ENCODE data around the gene KLHL34.

The KLHL34 gene

GRCh38 chrX:21655901-21656586 lies 2.1 kb downstream of the KLHL34 start:
- no peak overlapping the region for H3K4me3 ChIP-seq (ENCODE audit: low read length)
- H3K36me3 ChIP-seq (ENCODE audit: insufficient read depth, low read length): no peaks in the 10 kb centered on the region
- WGBS: 97% methylated on average over 76 of the region's 76 CpGs
- H3K27me3 ChIP-seq (ENCODE audit: insufficient read depth, low read length): 0 out of 2 replicates have a peak, but pooled peaks cover 3% of the 10 kb centered on the region
- no peak overlapping the region for H3K27ac ChIP-seq (ENCODE audit: low read depth, low read length)
- no peak overlapping the region for H3K9ac ChIP-seq (ENCODE audit: low read depth, low read length)
- H3K9me3 ChIP-seq (ENCODE audit: insufficient read depth, low read depth, low read length): no peaks in the 10 kb centered on the region
- no peaks in the 10 kb centered on the region for H3K4me1 ChIP-seq (ENCODE audit: insufficient read depth, low read length)

- no peaks in the 10 kb centered on the region for H3K4me1 ChIP-seq (ENCODE audit: insufficient read depth, low read length)
- H3K9ac ChIP-seq (ENCODE audit: low read depth, low read length): no peak overlapping the region
- H3K27ac ChIP-seq (ENCODE audit: low read depth, low read length): no peak overlapping the region
- H3K9me3 ChIP-seq (ENCODE audit: insufficient read depth, low read depth, low read length): no peaks in the 10 kb centered on the region
- H3K4me3 ChIP-seq (ENCODE audit: low read length): no peak overlapping the region
- H3K36me3 ChIP-seq (ENCODE audit: insufficient read depth, low read length): no peaks in the 10 kb centered on the region; the same call in 1 of the 2 replicates
- no peaks in the 10 kb centered on the region for H3K27me3 ChIP-seq (ENCODE audit: insufficient read depth, low read length)
- 80% methylated on average over 1 of the region's 3 CpGs for WGBS
These were observed 12.2 kb downstream of the KLHL34 start for GRCh38 chrX:21645886-21646285.

- Histone ChIP-seq H3K27ac (ENCODE audit: low read depth, low read length) (no peak overlapping the region), H3K9ac (ENCODE audit: low read depth, low read length) (no peak overlapping the region), H3K4me3 (ENCODE audit: low read length) (no peak overlapping the region), H3K4me1 (ENCODE audit: insufficient read depth, low read length) (no peaks in the 10 kb centered on the region), H3K36me3 (ENCODE audit: insufficient read depth, low read length) (no peaks in the 10 kb centered on the region; the same call in 1 of the 2 replicates), H3K27me3 (ENCODE audit: insufficient read depth, low read length) (no peaks in the 10 kb centered on the region), H3K9me3 (ENCODE audit: insufficient read depth, low read depth, low read length) (no peaks in the 10 kb centered on the region)
These were observed 12.7 kb downstream of the KLHL34 start for GRCh38 chrX:21645431-21645830.

GRCh38 chrX:21639775-21640174 lies 18.4 kb downstream of the KLHL34 start:
- Histone ChIP-seq H3K4me1 (ENCODE audit: insufficient read depth, low read length) (no peaks in the 10 kb centered on the region), H3K36me3 (ENCODE audit: insufficient read depth, low read length) (no peaks in the 10 kb centered on the region), H3K4me3 (ENCODE audit: low read length) (no peak overlapping the region), H3K27ac (ENCODE audit: low read depth, low read length) (no peak overlapping the region), H3K27me3 (ENCODE audit: insufficient read depth, low read length) (no peaks in the 10 kb centered on the region), H3K9me3 (ENCODE audit: insufficient read depth, low read depth, low read length) (no peaks in the 10 kb centered on the region), H3K9ac (ENCODE audit: low read depth, low read length) (no peak overlapping the region)
- 89% methylated on average over 2 of the region's 3 CpGs for WGBS

GRCh38 chrX:21638311-21638710 lies 19.8 kb downstream of the KLHL34 start:
- Histone ChIP-seq H3K27ac (ENCODE audit: low read depth, low read length) (no peak overlapping the region), H3K36me3 (ENCODE audit: insufficient read depth, low read length) (no peaks in the 10 kb centered on the region), H3K9ac (ENCODE audit: low read depth, low read length) (no peak overlapping the region), H3K9me3 (ENCODE audit: insufficient read depth, low read depth, low read length) (no peaks in the 10 kb centered on the region), H3K4me1 (ENCODE audit: insufficient read depth, low read length) (no peaks in the 10 kb centered on the region), H3K27me3 (ENCODE audit: insufficient read depth, low read length) (no peaks in the 10 kb centered on the region), H3K4me3 (ENCODE audit: low read length) (no peak overlapping the region)
- WGBS: no CpG with 5 or more reads among the region's 2 CpGs

- no peaks in the 10 kb centered on the region for H3K36me3 ChIP-seq (ENCODE audit: insufficient read depth, low read length)
- no peak overlapping the region for H3K9ac ChIP-seq (ENCODE audit: low read depth, low read length)
- H3K4me1 ChIP-seq (ENCODE audit: insufficient read depth, low read length): no peaks in the 10 kb centered on the region
- no peaks in the 10 kb centered on the region for H3K27me3 ChIP-seq (ENCODE audit: insufficient read depth, low read length)
- WGBS: 84% methylated on average over 2 of the region's 2 CpGs
- H3K4me3 ChIP-seq (ENCODE audit: low read length): no peak overlapping the region
- no peak overlapping the region for H3K27ac ChIP-seq (ENCODE audit: low read depth, low read length)
- no peaks in the 10 kb centered on the region for H3K9me3 ChIP-seq (ENCODE audit: insufficient read depth, low read depth, low read length)
These were observed 26.1 kb downstream of the KLHL34 start for GRCh38 chrX:21632027-21632426.

GRCh38 chrX:21623778-21624501 lies 34.2 kb downstream of the KLHL34 start:
- H3K4me1 ChIP-seq (ENCODE audit: insufficient read depth, low read length): no peaks in the 10 kb centered on the region; the same call in 1 of the 2 replicates
- no peak overlapping the region for H3K27ac ChIP-seq (ENCODE audit: low read depth, low read length)
- H3K9me3 ChIP-seq (ENCODE audit: insufficient read depth, low read depth, low read length): no peaks in the 10 kb centered on the region
- H3K9ac ChIP-seq (ENCODE audit: low read depth, low read length): no peak overlapping the region
- no peaks in the 10 kb centered on the region for H3K36me3 ChIP-seq (ENCODE audit: insufficient read depth, low read length)
- no peak overlapping the region for H3K4me3 ChIP-seq (ENCODE audit: low read length)
- no peaks in the 10 kb centered on the region for H3K27me3 ChIP-seq (ENCODE audit: insufficient read depth, low read length)

GRCh38 chrX:21620234-21620633 lies 37.9 kb downstream of the KLHL34 start:
- Histone ChIP-seq H3K9me3 (ENCODE audit: insufficient read depth, low read depth, low read length) (no peaks in the 10 kb centered on the region), H3K4me1 (ENCODE audit: insufficient read depth, low read length) (no peaks in the 10 kb centered on the region; the same call in 1 of the 2 replicates), H3K27ac (ENCODE audit: low read depth, low read length) (no peak overlapping the region), H3K9ac (ENCODE audit: low read depth, low read length) (no peak overlapping the region), H3K36me3 (ENCODE audit: insufficient read depth, low read length) (no peaks in the 10 kb centered on the region), H3K27me3 (ENCODE audit: insufficient read depth, low read length) (no peaks in the 10 kb centered on the region), H3K4me3 (ENCODE audit: low read length) (no peak overlapping the region)
- no CpG with 5 or more reads among the region's 2 CpGs for WGBS

GRCh38 chrX:21616386-21616785 lies 41.7 kb downstream of the KLHL34 start:
- Histone ChIP-seq H3K4me3 (ENCODE audit: low read length) (no peak overlapping the region), H3K27ac (ENCODE audit: low read depth, low read length) (no peak overlapping the region), H3K9me3 (ENCODE audit: insufficient read depth, low read depth, low read length) (no peaks in the 10 kb centered on the region), H3K9ac (ENCODE audit: low read depth, low read length) (no peak overlapping the region), H3K27me3 (ENCODE audit: insufficient read depth, low read length) (no peaks in the 10 kb centered on the region), H3K4me1 (ENCODE audit: insufficient read depth, low read length) (no peaks in the 10 kb centered on the region; the same call in 1 of the 2 replicates), H3K36me3 (ENCODE audit: insufficient read depth, low read length) (no peaks in the 10 kb centered on the region; the same call in 1 of the 2 replicates)
- WGBS: 89% methylated on average over 1 of the region's 1 CpG

- H3K9me3 ChIP-seq (ENCODE audit: insufficient read depth, low read depth, low read length): no peaks in the 10 kb centered on the region
- no peak overlapping the region for H3K4me3 ChIP-seq (ENCODE audit: low read length)
- WGBS: 92% methylated on average over 5 of the region's 5 CpGs
- no peaks in the 10 kb centered on the region for H3K4me1 ChIP-seq (ENCODE audit: insufficient read depth, low read length)
- H3K27ac ChIP-seq (ENCODE audit: low read depth, low read length): no peak overlapping the region
- H3K36me3 ChIP-seq (ENCODE audit: insufficient read depth, low read length): peaks cover 1% of the 10 kb centered on the region; the same call in 1 of the 2 replicates
- H3K27me3 ChIP-seq (ENCODE audit: insufficient read depth, low read length): no peaks in the 10 kb centered on the region
- no peak overlapping the region for H3K9ac ChIP-seq (ENCODE audit: low read depth, low read length)
These were observed 46.0 kb downstream of the KLHL34 start for GRCh38 chrX:21612154-21612553.

- WGBS: no CpG with 5 or more reads among the region's 1 CpG
These were observed 48.0 kb downstream of the KLHL34 start for GRCh38 chrX:21610168-21610567.

More at GRCh38 chrX:21610168-21610567, 48.0 kb downstream of the KLHL34 start:
- Histone ChIP-seq H3K9ac (ENCODE audit: low read depth, low read length) (no peak overlapping the region), H3K27ac (ENCODE audit: low read depth, low read length) (no peak overlapping the region), H3K9me3 (ENCODE audit: insufficient read depth, low read depth, low read length) (no peaks in the 10 kb centered on the region), H3K27me3 (ENCODE audit: insufficient read depth, low read length) (no peaks in the 10 kb centered on the region), H3K4me3 (ENCODE audit: low read length) (no peak overlapping the region), H3K36me3 (ENCODE audit: insufficient read depth, low read length) (peaks cover 2% of the 10 kb centered on the region; the same call in 1 of the 2 replicates), H3K4me1 (ENCODE audit: insufficient read depth, low read length) (no peaks in the 10 kb centered on the region)

Measured in HUES64 (cell line).